ENCODE data around the gene SLC26A5. TPM values are rescaled to one million over a fixed set of nuclear protein-coding genes. Genes with fewer than 3 reads are reported as not detected.

Gene SLC26A5
- total RNA-seq, 1 donor from 2014 or later = 0.85 TPM

DNA sequence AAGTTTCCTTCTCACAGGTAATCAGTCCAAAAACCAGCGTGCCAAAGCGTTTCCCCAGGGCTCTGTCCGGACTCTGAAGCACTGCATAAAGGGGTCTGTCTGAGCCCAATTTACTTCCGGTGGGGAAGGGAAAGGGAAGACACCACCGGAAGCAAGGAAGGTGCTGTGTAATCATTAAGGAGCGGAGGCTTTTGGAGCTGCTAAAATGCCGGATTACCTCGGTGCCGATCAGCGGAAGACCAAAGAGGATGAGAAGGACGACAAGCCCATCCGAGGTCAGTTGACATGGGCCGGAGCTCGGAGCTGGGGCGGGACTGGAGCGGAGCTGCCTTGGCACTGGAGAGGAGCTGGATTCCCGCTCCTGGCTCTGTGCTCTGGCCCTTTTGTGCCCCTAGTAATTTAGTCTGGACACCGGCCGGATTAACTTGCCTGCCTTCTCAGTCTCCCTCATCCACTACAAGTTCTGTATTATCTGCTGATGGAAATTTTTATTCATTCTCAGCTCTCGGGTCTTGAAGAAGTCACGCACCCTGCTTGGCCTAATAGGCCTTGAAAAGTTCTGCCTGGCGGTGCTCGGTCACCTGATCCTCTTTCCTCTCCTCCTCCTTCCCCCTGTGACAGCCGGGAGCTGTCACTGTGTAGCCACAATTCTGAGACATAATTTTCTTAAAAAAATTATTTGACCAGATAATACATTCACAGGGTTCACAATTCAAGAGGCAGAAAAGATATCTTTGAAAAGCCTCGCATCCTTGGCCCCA, 98.3 kb downstream of the SLC26A5 start, which contains the start of gene PSMC2:
TSS of gene PSMC2 (plus strand) at position 137 of the 761 bp plus-strand sequence. CDS start at position 206, 69 bp downstream.
- DNase-seq = peak; percentile 91

DNA sequence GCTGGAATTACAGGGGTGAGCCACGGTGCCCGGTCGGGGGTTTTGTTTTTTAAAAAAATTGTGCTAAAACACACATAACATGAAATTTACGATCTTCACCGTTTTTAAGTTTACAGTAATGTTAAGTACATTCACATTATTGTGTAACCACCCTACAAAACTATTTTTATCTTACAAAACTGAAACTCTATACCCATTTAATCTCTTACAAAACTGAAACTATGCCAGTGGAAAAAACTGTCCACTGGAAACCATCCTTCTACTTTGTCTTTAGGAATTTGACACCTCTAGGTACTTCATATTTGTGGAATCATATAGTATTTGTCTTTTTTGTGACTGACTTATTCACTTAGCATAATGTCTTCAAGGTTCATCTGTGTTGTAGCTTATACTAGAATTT, 99.6 kb downstream of the SLC26A5 start:
- no peak for DNase-seq

DNA sequence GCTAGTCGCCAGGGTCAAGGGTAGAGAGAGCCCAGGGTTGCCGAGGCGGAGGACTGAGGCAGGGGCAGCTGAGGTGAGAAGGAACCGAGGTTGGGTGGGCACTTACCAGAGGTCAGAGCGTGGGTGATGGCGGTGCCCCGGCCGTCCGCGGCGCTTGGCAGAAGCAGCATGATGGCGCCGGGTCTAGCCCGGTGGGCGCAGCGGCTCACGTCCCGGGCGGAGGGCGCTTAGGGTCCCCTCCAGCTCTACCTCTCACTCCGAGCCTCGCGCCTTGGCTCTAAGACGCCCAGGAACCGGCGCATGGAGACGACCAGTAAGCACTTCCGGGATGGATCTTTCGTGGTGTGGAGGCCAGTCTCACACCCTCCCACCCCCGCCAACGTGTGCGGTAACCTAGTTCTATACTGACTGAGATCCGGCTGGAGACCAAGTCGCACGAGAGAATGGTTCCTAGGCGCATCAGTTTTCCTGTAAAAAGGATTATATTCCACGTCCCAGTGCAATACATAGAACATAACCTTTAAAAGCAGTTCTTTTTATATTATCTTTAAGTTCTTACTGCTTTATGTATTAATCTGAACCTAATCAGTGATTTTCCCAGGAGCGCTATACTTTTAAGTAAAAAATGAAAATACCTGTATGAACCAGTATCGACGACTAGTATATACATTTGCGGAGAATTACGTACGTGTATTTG, 101.4 kb downstream of the SLC26A5 start, which contains the start of gene DNAJC2:
TSS of gene DNAJC2 (minus strand) at position 315 of the 697 bp plus-strand sequence. CDS start at position 170, 145 bp downstream.
- DNase-seq = peak; percentile 94

DNA sequence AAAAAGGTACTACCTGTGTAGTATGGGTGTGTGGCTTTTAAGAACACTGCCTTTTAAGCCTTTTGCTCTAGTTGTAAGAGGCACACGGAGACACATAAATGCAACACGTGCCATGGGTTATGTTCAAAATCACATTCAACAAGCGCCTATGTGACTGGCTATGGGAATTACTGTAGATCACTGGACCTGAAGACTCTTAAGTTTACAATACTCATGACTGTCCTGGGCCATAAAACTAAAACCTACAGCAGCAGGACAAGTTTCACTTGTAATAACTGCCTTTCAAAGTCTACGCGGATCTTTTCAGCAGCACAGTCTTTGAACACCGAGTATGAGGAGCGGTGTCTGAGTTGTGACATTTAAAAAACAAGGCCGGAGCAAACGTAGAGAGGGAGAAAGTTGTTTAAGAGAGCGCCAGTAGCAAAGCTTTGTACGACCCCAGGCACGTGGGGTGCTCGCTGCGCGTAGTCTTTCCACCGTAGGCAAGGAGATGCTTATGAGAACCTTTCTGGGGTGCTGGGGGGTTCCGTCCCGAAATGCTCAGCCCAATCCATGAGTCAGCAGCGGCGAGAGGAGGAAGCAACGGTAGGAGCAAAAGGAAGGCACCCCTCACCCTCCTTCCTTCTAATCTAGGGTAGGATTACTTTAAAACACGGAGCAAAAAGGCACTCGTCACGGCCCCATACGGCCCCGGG, 102.1 kb downstream of the SLC26A5 start:
- DNase-seq = peak; percentile 52

DNA sequence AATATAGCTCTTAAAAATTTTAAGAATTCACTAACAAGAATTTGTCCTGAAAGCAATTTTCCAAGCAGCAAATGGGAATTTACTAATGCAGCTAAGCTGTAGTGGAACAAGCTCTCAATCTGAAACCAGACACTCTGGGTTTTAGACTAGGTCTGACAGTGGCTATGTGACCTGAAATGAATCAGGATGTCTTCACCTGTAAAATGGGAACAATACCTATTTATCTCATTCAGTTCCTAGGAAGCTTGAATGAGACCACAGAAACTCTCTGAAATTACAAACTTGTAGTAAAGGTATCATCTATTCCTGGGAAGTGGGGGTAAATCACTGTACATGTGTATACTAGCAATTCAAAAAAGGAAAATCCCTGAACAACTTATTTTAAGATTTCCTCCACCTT, 102.7 kb downstream of the SLC26A5 start:
- DNase-seq = no peak

DNA sequence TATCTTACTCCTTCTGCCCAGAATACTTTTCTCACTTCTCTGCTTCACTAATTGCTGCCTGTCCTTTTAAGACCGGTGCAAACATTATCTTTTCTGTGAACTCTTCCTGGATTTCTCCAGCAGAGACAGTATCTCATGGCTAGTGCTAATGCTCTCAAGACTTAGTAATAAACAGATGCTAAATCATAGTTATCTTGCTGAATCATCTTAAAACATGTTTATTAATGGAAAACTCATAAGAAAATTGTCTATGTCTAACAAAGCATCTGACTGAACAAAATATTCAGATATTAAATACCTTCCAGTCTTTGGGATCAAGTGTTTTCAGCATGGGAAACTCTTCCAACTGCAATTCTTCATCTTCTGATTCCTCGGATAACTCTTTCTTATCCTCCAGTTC, 104.5 kb downstream of the SLC26A5 start:
- DNase-seq = no peak

DNA sequence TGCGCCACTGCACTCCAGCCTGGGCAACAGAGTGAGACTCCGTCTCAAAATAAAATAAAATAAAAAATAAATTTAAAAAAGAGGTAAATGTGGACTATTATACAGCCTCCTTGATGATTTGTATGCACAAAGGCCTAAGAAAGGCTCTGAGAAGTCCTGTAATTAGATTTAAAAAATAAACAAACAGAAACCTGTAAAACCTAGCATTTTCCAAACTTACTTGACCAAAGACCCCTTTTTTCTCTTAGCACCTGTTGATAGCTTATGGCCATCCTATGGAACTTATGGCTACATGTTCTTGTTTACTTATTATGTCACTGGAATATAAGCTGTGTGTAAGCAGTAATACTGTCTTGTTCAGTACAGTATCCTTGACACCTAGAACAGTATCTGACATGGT, 107.1 kb downstream of the SLC26A5 start:
- DNase-seq = no peak

DNA sequence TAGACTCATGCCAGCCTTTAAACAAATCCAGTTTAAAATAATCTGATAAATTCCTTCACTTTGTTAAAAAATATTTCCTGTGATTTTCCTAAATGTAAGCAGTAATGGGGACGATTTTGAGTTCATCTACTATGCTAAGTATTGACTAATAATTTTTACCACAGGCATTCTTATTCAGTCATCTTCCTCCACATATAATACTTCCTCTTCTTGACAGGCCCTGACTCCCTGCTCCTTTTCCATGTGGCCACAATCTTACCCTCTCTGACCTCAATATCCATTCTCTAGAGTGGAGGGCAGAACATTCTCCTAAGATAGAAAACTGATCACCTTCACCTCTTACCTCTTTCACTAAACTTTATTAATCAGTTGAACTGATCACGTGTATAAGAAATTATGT, 109.2 kb downstream of the SLC26A5 start:
- no peak for DNase-seq

DNA sequence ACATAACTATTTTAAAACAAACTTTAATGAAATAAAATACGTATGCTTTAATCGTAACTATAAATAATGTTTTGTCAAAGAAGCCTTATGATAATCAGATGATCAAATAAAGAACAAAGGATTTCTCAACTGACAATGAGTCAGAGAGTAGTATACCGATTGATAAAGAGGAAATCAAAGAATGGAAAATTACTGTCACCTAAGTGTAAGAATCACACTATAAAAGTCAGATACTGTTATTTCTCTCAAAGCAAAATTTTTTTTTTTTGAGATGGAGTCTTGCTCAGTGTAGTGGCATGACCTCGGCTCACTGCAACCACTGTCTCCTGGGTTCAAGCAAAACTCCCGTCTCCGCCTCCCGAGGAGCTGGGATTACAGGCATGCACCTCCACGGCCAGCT, 120.3 kb downstream of the SLC26A5 start:
- DNase-seq = no peak

Other genes with a start within 250 kb of the SLC26A5 start
- gene PMPCB, start 148.8 kb downstream of the SLC26A5 start, total RNA-seq = 51.6 and 58.2 TPM in 2 replicates
- gene DNAJC2, start 101.4 kb downstream of the SLC26A5 start, total RNA-seq = 15.9 and 18.5 TPM in 2 replicates
- 211 and 258 TPM in 2 replicates for gene PSMC2, start 98.6 kb downstream of the SLC26A5 start, total RNA-seq

All from dermis blood vessel endothelial cell (primary cell).